ENCODE measurements around the gene IRAK3.

The IRAK3 gene

GRCh38 chr12:66188584-66189485, at the start of gene IRAK3:
IRAK3 (plus strand) TSS chr12:66189214; CDS start chr12:66189300, 86 bp downstream.
- no peak for DNase-seq

- no peak for DNase-seq
Measured at GRCh38 chr12:66139328-66139727, 49.7 kb upstream of the IRAK3 start.

GRCh38 chr12:66140731-66141130, 48.3 kb upstream of the IRAK3 start:
- no peak for DNase-seq

- DNase-seq = no peak
Measured at GRCh38 chr12:66141299-66141698, 47.7 kb upstream of the IRAK3 start.

- no peak for DNase-seq
Measured at GRCh38 chr12:66142826-66143225, 46.2 kb upstream of the IRAK3 start.

GRCh38 chr12:66143868-66144267, 45.1 kb upstream of the IRAK3 start:
- no peak for DNase-seq

GRCh38 chr12:66144791-66145754, 43.9 kb upstream of the IRAK3 start:
- DNase-seq = no peak

- no peak for DNase-seq
Measured at GRCh38 chr12:66149702-66150398, 39.2 kb upstream of the IRAK3 start.

GRCh38 chr12:66152732-66153131, 36.3 kb upstream of the IRAK3 start:
- DNase-seq = no peak

- DNase-seq = no peak
Measured at GRCh38 chr12:66154776-66155175, 34.2 kb upstream of the IRAK3 start.

- DNase-seq = no peak
Measured at GRCh38 chr12:66156654-66157053, 32.4 kb upstream of the IRAK3 start.

- DNase-seq = no peak
Measured at GRCh38 chr12:66159123-66159522, 29.9 kb upstream of the IRAK3 start.

- no peak for DNase-seq
Measured at GRCh38 chr12:66160704-66161103, 28.3 kb upstream of the IRAK3 start.

GRCh38 chr12:66162701-66163100, 26.3 kb upstream of the IRAK3 start:
- DNase-seq = no peak

- no peak for DNase-seq
Measured at GRCh38 chr12:66163289-66163688, 25.7 kb upstream of the IRAK3 start.

- no peak for DNase-seq
Measured at GRCh38 chr12:66164349-66164821, 24.6 kb upstream of the IRAK3 start.

GRCh38 chr12:66165141-66165540, 23.9 kb upstream of the IRAK3 start:
- no peak for DNase-seq

- no peak for DNase-seq
Measured at GRCh38 chr12:66166561-66166960, 22.5 kb upstream of the IRAK3 start.

- no peak for DNase-seq
Measured at GRCh38 chr12:66168410-66168809, 20.6 kb upstream of the IRAK3 start.

- DNase-seq = peak; percentile 68
Measured at GRCh38 chr12:66169221-66170170, 19.5 kb upstream of the IRAK3 start, which contains the start of gene TMBIM4. TMBIM4 (minus strand) TSS chr12:66169996; CDS start chr12:66169951, 45 bp downstream.

- no peak for DNase-seq
Measured at GRCh38 chr12:66170606-66171005, 18.4 kb upstream of the IRAK3 start.

Data from DMS 273 treated with DMSO at 0.1 percent for 48 hours (cell line).